IMR-90 (cell line): Measurements from ENCODE around the gene ZNF175. TPM values are rescaled to one million over a fixed set of nuclear protein-coding genes. Genes with fewer than 3 reads are reported as not detected.

Experiments used
- ATAC-seq: fragments of 200-7000 bp; cut with Tn5 transposase; 2 replicates; pipeline ENCODE4 v1.9.1; 2020; ENCODE audit warnings: low read depth, mild to moderate bottlenecking, moderate library complexity
- BruUV-seq: library from RNA; stranded (reverse); fragments of 400-500 nt; replicated peaks from 2 replicates; lab custom pipeline; 2021; lab: Mats Ljungman, UMichigan
- CTCF ChIA-PET: fragments of 300-600 bp; formaldehyde crosslinking; extraction: SDS; loops from one replicate; lab custom pipeline; 2021; ENCODE audit warnings: antibody characterized with exemption; lab: Yijun Ruan, JAX
- POLR2A ChIA-PET: fragments of 300-600 bp; sonication (Branson Sonifier 250); formaldehyde crosslinking; loops from one replicate; lab custom pipeline; 2022; ENCODE audit warnings: antibody characterized with exemption; ENCODE audit not compliant: unreplicated experiment; lab: Charles Lee
- DNase-seq: peaks from one replicate; pipeline ENCODE4 v3.0.0; 2013
- H2AFZ ChIP-seq: replicated peaks from 2 replicates; pipeline ENCODE3; 2013; ENCODE audit warnings: low read length, mild to moderate bottlenecking; ENCODE audit not compliant: poor library complexity
- H2AK5ac ChIP-seq: 2 replicates; pipeline ENCODE4 v1.6.1; 2013; ENCODE audit warnings: low read depth, low read length, inconsistent platforms
- H2AK9ac ChIP-seq: replicated peaks from 2 replicates; pipeline ENCODE3; 2013; ENCODE audit warnings: mild to moderate bottlenecking, low read depth, low read length, moderate library complexity; ENCODE audit not compliant: poor library complexity
- H2BK120ac ChIP-seq: 2 replicates; pipeline ENCODE4 v1.6.1; 2013; ENCODE audit warnings: low read depth, low read length, inconsistent platforms
- H2BK15ac ChIP-seq: 3 replicates; pipeline ENCODE4 v1.6.1; 2013; ENCODE audit warnings: low read depth, low read length, inconsistent platforms
- H2BK20ac ChIP-seq: 2 replicates; pipeline ENCODE4 v1.6.1; 2013; ENCODE audit warnings: low read depth, mild to moderate bottlenecking, inconsistent platforms, low read length, moderate library complexity
- H2BK5ac ChIP-seq: 2 replicates; pipeline ENCODE4 v1.6.1; 2013; ENCODE audit warnings: mild to moderate bottlenecking, low read depth, low read length, inconsistent platforms; ENCODE audit not compliant: poor library complexity, severe bottlenecking
- H3K14ac ChIP-seq: replicated peaks from 2 replicates; pipeline ENCODE4 v1.6.1; 2013; ENCODE audit warnings: low read depth, low read length, inconsistent platforms
- H3K18ac ChIP-seq: 2 replicates; pipeline ENCODE4 v1.6.1; 2013; ENCODE audit warnings: low read depth, low read length, control low read depth
- H3K23ac ChIP-seq: 2 replicates; pipeline ENCODE4 v1.6.1; 2013; ENCODE audit warnings: low read depth, low read length, inconsistent platforms
- H3K27ac ChIP-seq: 2 replicates; pipeline ENCODE4 v1.5.1; 2013; ENCODE audit warnings: mild to moderate bottlenecking, control low read depth, low read length; ENCODE audit not compliant: insufficient read depth
- H3K27me3 ChIP-seq: 2 replicates; pipeline ENCODE4 v1.6.1; 2013; ENCODE audit warnings: low read length; ENCODE audit not compliant: control insufficient read depth, insufficient read depth
- H3K36me3 ChIP-seq: 2 replicates; pipeline ENCODE4 v1.6.1; 2013; ENCODE audit warnings: low read length, mixed read lengths; ENCODE audit not compliant: control insufficient read depth, insufficient read depth
- H3K4ac ChIP-seq: 2 replicates; pipeline ENCODE4 v1.6.1; 2013; ENCODE audit warnings: low read depth, low read length, inconsistent platforms
- H3K4me1 ChIP-seq: 2 replicates; pipeline ENCODE4 v1.6.1; 2013; ENCODE audit warnings: low read length, mixed read lengths; ENCODE audit not compliant: control insufficient read depth, insufficient read depth
- H3K4me2 ChIP-seq: 2 replicates; pipeline ENCODE4 v1.6.1; 2013; ENCODE audit warnings: low read depth, mild to moderate bottlenecking, control low read depth, low read length, moderate library complexity
- H3K4me3 ChIP-seq: 2 replicates; pipeline ENCODE4 v1.5.1; 2013; ENCODE audit warnings: low read depth, mild to moderate bottlenecking, control low read depth, low read length, moderate library complexity; ENCODE audit not compliant: insufficient read depth
- H3K56ac ChIP-seq: 2 replicates; pipeline ENCODE4 v1.6.1; 2013; ENCODE audit warnings: low read length, inconsistent platforms; ENCODE audit not compliant: insufficient read depth; ENCODE audit errors: extremely low read depth
- H3K79me1 ChIP-seq, 2 experiments: 2 replicates each; pipeline ENCODE4 v1.6.1; 2013; ENCODE audit warnings: low read length in 2 of 2, inconsistent platforms in 1 of 2, low read depth in 1 of 2
- H3K9ac ChIP-seq: 2 replicates; pipeline ENCODE4 v1.6.1; 2013; ENCODE audit warnings: low read depth, low read length, control low read depth
- H3K9me1 ChIP-seq: 2 replicates; pipeline ENCODE4 v1.6.1; 2013; ENCODE audit warnings: low read length, inconsistent platforms; ENCODE audit not compliant: insufficient read depth
- H3K9me3 ChIP-seq: 2 replicates; pipeline ENCODE4 v1.6.1; 2013; ENCODE audit warnings: low read length; ENCODE audit not compliant: control insufficient read depth, insufficient read depth
- H4K20me1 ChIP-seq: 2 replicates; pipeline ENCODE4 v1.6.1; 2013; ENCODE audit warnings: low read length, inconsistent platforms; ENCODE audit not compliant: insufficient read depth
- H4K5ac ChIP-seq: 2 replicates; pipeline ENCODE4 v1.6.1; 2013; ENCODE audit warnings: mild to moderate bottlenecking, low read depth, low read length, control low read depth
- H4K8ac ChIP-seq, 2 experiments: 2 replicates each; pipeline ENCODE4 v1.6.1; 2013; ENCODE audit warnings: low read depth in 2 of 2, low read length in 2 of 2, control low read depth in 1 of 2, inconsistent platforms in 1 of 2
- H4K91ac ChIP-seq: 2 replicates; pipeline ENCODE4 v1.6.1; 2013; ENCODE audit warnings: low read depth, low read length, inconsistent platforms; ENCODE audit not compliant: insufficient read depth
- BHLHE40 ChIP-seq: fragments of 150-350 bp; IDR thresholded peaks from 2 replicates; pipeline ENCODE4 v1.6.1; 2016; ENCODE audit warnings: mild to moderate bottlenecking, low read depth, low read length
- CEBPB ChIP-seq: IDR thresholded peaks from 2 replicates; pipeline ENCODE4 v1.6.1; 2012; ENCODE audit warnings: low read depth, low read length, improper control_type of control experiment
- CHD1 ChIP-seq: IDR thresholded peaks from 2 replicates; pipeline ENCODE4 v1.6.1; 2012; ENCODE audit warnings: low read depth, low read length, improper control_type of control experiment
- FOS ChIP-seq: fragments of 150-350 bp; IDR thresholded peaks from 2 replicates; pipeline ENCODE4 v1.6.1; 2016; ENCODE audit warnings: low read depth, low read length
- MAFK ChIP-seq: IDR thresholded peaks from 2 replicates; pipeline ENCODE4 v1.6.1; 2012; ENCODE audit warnings: low read depth, low read length, improper control_type of control experiment
- MAZ ChIP-seq: IDR thresholded peaks from 2 replicates; pipeline ENCODE4 v1.6.1; 2012; ENCODE audit warnings: low read depth, mild to moderate bottlenecking, low read length, improper control_type of control experiment, moderate library complexity, borderline replicate concordance
- MXI1 ChIP-seq: IDR thresholded peaks from 2 replicates; pipeline ENCODE4 v1.6.1; 2012; ENCODE audit warnings: low read depth, mild to moderate bottlenecking, low read length, moderate library complexity, borderline replicate concordance
- NFE2L2 ChIP-seq: fragments of 150-350 bp; IDR thresholded peaks from 2 replicates; pipeline ENCODE4 v1.6.1; 2016; ENCODE audit warnings: low read depth, mild to moderate bottlenecking, low read length
- POLR2A ChIP-seq: IDR thresholded peaks from 2 replicates; pipeline ENCODE4 v1.6.1; 2012; ENCODE audit warnings: mild to moderate bottlenecking, low read depth, low read length
- RAD21 ChIP-seq: IDR thresholded peaks from 2 replicates; pipeline ENCODE4 v1.6.1; 2012; ENCODE audit warnings: low read length, improper control_type of control experiment
- RCOR1 ChIP-seq: IDR thresholded peaks from 2 replicates; pipeline ENCODE4 v1.6.1; 2012; ENCODE audit warnings: mild to moderate bottlenecking, low read length, improper control_type of control experiment; ENCODE audit not compliant: insufficient replicate concordance
- RFX5 ChIP-seq: IDR thresholded peaks from 2 replicates; pipeline ENCODE4 v1.8.0; 2012; ENCODE audit warnings: low read depth, mild to moderate bottlenecking, low read length, moderate library complexity
- SMC3 ChIP-seq: fragments of 150-350 bp; IDR thresholded peaks from 2 replicates; pipeline ENCODE4 v1.6.1; 2016; ENCODE audit warnings: low read depth, mild to moderate bottlenecking, antibody characterized with exemption, low read length, moderate library complexity
- WGBS, 2 experiments: methylation state at CpG; one replicate each; pipeline versions ENCODE4 v1.1.5 to v1.1.7; 2013; ENCODE audit warnings: missing lambda C conversion rate in 2 of 2; ENCODE audit not compliant: insufficient read length in 1 of 2; ENCODE audit errors: extremely low coverage in 2 of 2; 5-methylcytosine and 5-hydroxymethylcytosine counted together
- dilution Hi-C: fragments of 300-500 bp; cut with HindIII; formaldehyde crosslinking; loops from one replicate; pipeline ENCODE4 v1.14.3; 2018; ENCODE audit warnings: low sequenced_read_pairs; ENCODE audit not compliant: unreplicated experiment
- in situ Hi-C: fragments of 300-500 bp; cut with MboI; formaldehyde crosslinking; loops from 3 replicates; pipeline ENCODE4 v1.14.3; 2019; ENCODE audit warnings: low sequenced_read_pairs, inconsistent platforms, mixed read lengths
- intact Hi-C: fragments of 100-400 bp; cut with micrococcal nuclease; formaldehyde crosslinking; loops from 2 replicates; pipeline ENCODE4 v1.10.0; 2022
- polyA plus RNA-seq, 3 experiments: library from polyadenylated mRNA; depleted of rRNA; stranded (reverse); fragments of >200 nt; gene quantifications; 2 replicates each; pipeline ENCODE4 v1.2.3, GENCODE V29; 2012; ENCODE audit warnings: low replicate concordance in 1 of 3
- total RNA-seq: library from RNA; depleted of rRNA; stranded (reverse); fragments of >200 nt; gene quantifications from 2 replicates; pipeline ENCODE4 v1.2.3, GENCODE V29; 2012
- TF ChIP-seq, protein P1 (sequence below): fragments of 150-350 bp; IDR thresholded peaks from 2 replicates; pipeline ENCODE4 v1.6.1; 2016; ENCODE audit warnings: low read depth, mild to moderate bottlenecking, low read length, moderate library complexity, borderline replicate concordance
- TF ChIP-seq, protein P2 (sequence below): fragments of 150-350 bp; IDR thresholded peaks from 2 replicates; pipeline ENCODE4 v1.6.1; 2017; ENCODE audit warnings: mild to moderate bottlenecking, antibody characterized with exemption, low read length, low read depth
- TF ChIP-seq, protein P3 (sequence below): conservative IDR thresholded peaks from 2 replicates; pipeline ENCODE4 v1.5.1; 2012; ENCODE audit warnings: mild to moderate bottlenecking, low read depth, low read length, improper control_type of control experiment

Gene ZNF175
- total and polyA plus RNA-seq, 2 of the 4 experiments (the other 2 are of a cell fraction), result 3.6 to 8.4 TPM

DNA sequence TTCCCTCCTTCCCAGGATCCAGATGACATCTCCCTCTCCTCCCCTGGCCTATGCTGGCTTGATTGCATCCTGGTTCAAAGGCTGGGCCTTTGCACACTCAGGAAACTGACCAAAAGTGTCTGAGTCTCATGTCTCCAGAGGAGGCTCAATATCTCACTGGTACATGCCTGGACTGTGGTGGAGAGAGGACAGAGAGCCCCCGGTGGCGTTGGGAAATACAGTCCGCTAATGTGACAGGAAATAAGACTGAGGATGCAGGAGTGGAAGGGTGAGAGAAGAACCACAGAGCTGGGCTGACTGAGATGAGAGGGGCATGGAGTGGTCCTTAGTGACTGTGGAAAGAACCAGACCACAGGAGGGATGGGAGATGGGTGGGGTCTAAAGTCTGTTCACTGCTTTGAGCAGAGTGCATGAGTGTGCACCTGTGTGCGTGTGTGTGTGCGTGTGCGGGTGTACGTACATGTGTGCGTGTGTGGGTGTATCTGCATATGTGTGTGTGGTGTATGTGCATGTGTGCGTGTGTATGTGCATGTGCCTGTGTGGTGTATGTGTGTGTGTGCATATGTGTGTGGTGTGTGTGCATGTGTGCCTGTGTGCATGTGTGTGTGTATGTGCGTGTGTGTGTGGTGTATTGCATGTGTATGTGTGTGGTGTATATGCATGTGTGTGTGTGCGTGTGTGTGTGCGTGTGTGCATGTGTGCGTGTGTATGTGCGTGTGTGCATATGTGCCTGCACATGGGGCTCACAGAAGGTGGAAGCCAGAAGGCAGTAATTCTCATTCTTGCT lies 57.3 kb downstream of the ZNF175 start:
- no peak overlapping the region for H3K56ac ChIP-seq
- no peak overlapping the region for H3K4ac ChIP-seq
- H2BK5ac ChIP-seq, result peak overlapping the region; percentile 11
- no peak overlapping the region for H2BK15ac ChIP-seq
- no peaks in the 10 kb centered on the region for H3K9me3 ChIP-seq
- TF ChIP-seq MAFK, result no peak
- TF ChIP-seq RCOR1, result no peak
- TF ChIP-seq SMC3, result no peak
- no peak for TF ChIP-seq NFE2L2
- no peak for TF ChIP-seq RFX5
- TF ChIP-seq, protein P1, sequence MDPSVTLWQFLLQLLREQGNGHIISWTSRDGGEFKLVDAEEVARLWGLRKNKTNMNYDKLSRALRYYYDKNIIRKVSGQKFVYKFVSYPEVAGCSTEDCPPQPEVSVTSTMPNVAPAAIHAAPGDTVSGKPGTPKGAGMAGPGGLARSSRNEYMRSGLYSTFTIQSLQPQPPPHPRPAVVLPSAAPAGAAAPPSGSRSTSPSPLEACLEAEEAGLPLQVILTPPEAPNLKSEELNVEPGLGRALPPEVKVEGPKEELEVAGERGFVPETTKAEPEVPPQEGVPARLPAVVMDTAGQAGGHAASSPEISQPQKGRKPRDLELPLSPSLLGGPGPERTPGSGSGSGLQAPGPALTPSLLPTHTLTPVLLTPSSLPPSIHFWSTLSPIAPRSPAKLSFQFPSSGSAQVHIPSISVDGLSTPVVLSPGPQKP, result no peak
- no peak for TF ChIP-seq BHLHE40
- no peak for TF ChIP-seq FOS
- TF ChIP-seq POLR2A, result no peak
- no peak for TF ChIP-seq CHD1
- no peak for TF ChIP-seq MAZ
- TF ChIP-seq, protein P2, sequence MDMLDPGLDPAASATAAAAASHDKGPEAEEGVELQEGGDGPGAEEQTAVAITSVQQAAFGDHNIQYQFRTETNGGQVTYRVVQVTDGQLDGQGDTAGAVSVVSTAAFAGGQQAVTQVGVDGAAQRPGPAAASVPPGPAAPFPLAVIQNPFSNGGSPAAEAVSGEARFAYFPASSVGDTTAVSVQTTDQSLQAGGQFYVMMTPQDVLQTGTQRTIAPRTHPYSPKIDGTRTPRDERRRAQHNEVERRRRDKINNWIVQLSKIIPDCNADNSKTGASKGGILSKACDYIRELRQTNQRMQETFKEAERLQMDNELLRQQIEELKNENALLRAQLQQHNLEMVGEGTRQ, result no peak
- TF ChIP-seq RAD21, result no peak
- TF ChIP-seq MXI1, result no peak
- TF ChIP-seq CEBPB, result no peak
- TF ChIP-seq, protein P3, sequence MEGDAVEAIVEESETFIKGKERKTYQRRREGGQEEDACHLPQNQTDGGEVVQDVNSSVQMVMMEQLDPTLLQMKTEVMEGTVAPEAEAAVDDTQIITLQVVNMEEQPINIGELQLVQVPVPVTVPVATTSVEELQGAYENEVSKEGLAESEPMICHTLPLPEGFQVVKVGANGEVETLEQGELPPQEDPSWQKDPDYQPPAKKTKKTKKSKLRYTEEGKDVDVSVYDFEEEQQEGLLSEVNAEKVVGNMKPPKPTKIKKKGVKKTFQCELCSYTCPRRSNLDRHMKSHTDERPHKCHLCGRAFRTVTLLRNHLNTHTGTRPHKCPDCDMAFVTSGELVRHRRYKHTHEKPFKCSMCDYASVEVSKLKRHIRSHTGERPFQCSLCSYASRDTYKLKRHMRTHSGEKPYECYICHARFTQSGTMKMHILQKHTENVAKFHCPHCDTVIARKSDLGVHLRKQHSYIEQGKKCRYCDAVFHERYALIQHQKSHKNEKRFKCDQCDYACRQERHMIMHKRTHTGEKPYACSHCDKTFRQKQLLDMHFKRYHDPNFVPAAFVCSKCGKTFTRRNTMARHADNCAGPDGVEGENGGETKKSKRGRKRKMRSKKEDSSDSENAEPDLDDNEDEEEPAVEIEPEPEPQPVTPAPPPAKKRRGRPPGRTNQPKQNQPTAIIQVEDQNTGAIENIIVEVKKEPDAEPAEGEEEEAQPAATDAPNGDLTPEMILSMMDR, result no peak
- no peaks in the 10 kb centered on the region for H3K9me1 ChIP-seq
- H4K20me1 ChIP-seq, result no peaks in the 10 kb centered on the region
- in situ Hi-C loops, result no loop called here
- H3K23ac ChIP-seq, result no peak overlapping the region
- no peak overlapping the region for H3K4me2 ChIP-seq
- no peak overlapping the region for H3K18ac ChIP-seq
- no peak overlapping the region for H2BK20ac ChIP-seq
- no peak for ATAC-seq
- no TSS peak for BruUV-seq
- H2AK5ac ChIP-seq, result no peak overlapping the region
- H3K27me3 ChIP-seq, result no peaks in the 10 kb centered on the region
- H3K4me1 ChIP-seq, result no peaks in the 10 kb centered on the region
- H3K36me3 ChIP-seq, result no peaks in the 10 kb centered on the region
- dilution Hi-C loops, result no loop called here
- DNase-seq, result no peak
- H3K79me1 ChIP-seq, result no peaks in the 10 kb centered on the region
- no peak overlapping the region for H3K27ac ChIP-seq
- ChIA-PET CTCF (no interaction called here), POLR2A (no interaction called here)
- no peak overlapping the region for H3K4me3 ChIP-seq
- no peak overlapping the region for H4K8ac ChIP-seq
- H3K14ac ChIP-seq, result no peak overlapping the region
- WGBS, 2 experiments, result 67% methylated on average over 10 of the region's 14 CpGs; no CpG with 5 or more reads in 1 of the 2 experiments
- H2BK120ac ChIP-seq, result no peak overlapping the region
- no peak overlapping the region for H3K9ac ChIP-seq
- H4K91ac ChIP-seq, result no peak overlapping the region
- no peak overlapping the region for H2AK9ac ChIP-seq
- intact Hi-C loops, result no loop called here
- H4K5ac ChIP-seq, result no peak overlapping the region
- no peak overlapping the region for H2AFZ ChIP-seq
